HG03064 (cell line): Measurements from ENCODE around the gene YJU2.

Experiments
- ATAC-seq: cut with Tn5 transposase; IDR thresholded peaks from one replicate; pipeline ENCODE4 v1.9.1; 2021; ENCODE audit warnings: low read depth; ENCODE audit not compliant: unreplicated experiment

YJU2 gene

DNA sequence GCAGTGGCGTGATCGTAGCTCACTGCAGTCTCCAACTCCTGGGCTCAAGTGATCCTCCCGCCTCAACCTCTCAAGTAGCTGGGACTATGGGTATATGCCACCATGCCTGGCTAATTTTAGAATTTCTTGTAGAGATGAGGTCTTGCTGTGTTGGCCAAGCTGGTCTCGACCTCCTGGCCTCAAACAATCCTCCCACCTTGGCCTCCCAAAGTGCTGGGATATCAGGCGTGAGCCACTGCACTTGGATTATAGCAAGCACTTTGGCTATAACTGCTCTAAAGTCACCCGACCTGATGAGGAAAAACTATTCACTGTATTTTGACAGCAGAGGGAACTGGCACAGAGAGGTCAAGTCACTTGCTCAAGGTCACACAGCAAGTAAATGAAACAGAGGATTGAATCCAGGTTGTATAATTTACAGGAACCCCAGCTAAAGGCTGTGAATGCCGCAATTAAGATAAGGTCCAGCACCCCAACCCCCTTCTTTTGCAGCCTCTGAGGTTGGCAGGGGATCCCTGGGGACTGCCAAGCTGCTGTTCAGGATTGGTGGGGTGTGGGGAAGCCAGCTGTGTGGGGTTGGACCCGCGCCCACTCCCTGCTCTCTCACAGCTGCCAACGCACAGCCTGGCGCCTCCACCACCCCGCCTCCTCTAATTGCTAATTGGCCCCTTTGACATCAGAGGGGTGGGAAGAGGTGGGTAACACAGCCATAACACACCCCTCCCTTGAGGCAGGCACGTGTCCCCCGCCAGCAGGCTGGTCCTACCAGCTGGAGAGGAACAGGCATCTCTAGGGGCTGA is 49.3 kb downstream of the YJU2 start:
- no peak for ATAC-seq

DNA sequence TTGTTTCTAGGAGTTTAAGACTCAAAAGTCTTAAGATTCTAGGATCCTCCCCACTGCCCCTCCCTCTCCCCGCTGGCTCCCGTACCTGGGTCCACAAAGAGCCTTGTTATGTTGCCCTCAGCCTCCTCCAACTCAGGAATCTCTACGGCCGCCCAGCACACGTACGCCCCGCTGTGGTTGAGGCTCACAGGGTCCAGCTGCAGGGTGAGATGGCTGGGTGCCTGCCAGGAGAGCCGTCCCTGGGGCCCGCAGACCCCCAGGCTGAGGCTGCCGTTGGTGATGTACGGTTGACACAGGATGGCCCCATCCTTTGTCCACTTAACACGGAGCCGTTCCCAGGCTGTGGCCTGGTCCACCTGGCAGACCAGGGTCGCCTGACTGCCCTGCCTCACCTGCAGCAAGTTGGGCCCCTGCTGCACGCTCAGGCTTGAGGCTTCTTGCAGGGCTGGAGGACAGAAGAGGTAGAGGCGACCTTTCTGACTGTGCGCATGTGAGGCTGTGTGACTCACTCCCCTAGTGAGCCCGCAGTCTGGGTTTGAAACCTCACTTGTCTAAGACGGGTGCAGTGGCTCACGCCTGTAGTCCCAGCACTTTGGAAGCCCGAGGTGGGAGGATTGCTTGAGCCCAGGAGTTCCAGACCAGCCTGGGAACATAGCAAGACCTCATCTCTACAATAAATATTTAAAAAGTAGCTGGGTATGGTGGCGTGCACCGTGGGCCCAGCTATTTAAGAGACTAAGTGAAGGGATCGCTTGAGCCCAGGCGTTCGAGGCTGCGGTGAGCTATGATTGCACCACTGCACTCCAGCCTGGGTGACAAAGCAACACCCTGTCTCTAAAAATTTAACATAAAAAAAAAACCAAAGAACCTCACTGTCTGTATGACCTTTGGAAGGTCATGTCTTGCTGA is 51.3 kb downstream of the YJU2 start:
- ATAC-seq: no peak

DNA sequence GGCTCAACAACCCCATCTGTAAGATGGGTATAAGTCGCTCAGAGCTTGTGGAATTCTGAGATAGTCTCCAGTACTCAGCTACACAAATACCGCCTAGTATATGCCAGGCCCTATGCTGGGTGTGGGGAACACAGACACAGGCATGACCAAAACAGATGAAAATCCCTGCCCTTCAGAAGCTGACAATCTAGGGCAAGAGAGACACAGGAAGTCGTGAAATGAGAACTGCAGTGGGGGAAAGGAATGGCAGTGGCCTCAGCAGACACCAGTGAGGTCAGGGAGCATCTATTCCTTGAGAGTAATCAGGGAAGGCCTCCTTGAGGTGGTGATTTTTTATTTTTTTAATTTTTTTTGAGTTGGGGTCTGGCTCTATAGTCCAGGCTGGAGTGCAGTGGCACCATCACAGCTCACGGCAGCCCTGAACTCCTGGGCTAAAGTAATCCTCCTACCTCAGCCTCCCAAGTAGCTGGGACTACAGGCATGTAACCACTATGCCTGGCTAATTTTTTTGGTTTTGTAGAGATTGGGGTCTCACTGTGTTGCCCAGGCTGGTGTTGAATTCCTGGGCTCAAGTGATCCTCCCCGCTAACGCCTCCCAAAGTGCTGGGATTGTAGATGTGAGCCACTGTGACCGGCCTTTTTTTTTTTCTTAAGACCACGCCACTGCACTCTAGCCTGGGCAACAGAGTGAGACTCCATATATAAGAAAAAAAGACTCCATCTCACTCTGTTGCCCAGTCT is 52.1 kb downstream of the YJU2 start:
- no peak for ATAC-seq

DNA sequence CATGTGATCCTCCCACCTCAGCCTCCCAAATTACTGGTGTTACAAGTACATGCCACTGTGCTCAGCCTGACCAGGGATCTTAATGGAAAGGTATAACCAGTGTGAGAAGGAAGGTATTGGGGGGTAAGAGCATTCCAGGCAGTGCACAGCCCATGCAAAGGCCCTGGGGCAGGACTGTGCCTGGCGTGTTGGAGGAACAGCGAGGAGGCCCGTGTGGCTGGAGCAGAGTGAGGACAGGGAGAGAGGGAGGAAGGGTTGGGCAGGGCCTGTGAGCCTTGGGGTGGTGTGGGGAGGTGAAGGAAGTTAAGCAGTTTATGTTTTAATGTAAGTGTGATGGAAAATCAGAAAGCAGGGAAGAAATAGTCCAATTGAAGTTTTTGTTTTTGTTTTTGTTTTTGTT is 53.7 kb downstream of the YJU2 start:
- ATAC-seq: no peak

- ATAC-seq: no peak
These were observed 54.8 kb downstream of the YJU2 start for GRCh38 chr19:4301590-4302242.

GRCh38 chr19:4302243-4302640 is 55.4 kb downstream of the YJU2 start, which contains the start of gene TMIGD2:
Gene TMIGD2, minus strand, starts transcription at chr19:4302389. Its CDS starts 4 bp downstream, at chr19:4302385.
- ATAC-seq: no peak

DNA sequence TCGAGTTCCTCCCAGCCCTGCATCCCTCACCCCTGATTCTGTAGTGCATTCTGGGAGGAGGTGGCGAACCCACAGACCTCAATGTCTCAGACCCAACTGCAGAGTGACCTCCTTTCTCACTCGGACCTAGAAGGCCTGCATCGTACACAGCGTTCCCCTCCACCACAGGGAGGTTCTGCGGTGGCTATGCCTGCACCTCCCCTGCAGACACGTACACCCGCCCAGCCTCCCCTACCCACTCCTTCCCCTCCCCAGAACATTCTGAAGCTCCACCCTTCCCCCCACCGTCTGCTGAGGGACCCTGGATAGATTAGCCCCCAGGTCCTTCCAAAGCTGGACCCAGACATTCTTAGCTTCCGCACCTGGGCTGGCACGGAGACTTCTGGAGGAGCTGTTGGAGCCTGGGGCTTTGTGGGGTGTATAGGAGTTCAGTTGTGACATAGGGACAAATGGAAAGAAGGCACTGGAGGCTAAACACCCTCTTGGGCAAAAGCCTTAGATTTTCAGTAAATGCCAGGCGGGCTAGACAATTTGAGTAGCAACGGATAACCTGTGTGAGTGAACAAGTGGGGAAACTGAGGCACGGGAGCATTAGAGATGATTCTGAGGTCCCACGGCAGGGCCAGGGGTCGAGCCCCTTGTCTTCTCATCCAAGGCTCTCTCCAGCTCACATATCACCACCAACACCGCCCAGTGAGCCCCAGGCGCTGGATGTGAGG is 57.1 kb downstream of the YJU2 start:
- ATAC-seq: no peak

DNA sequence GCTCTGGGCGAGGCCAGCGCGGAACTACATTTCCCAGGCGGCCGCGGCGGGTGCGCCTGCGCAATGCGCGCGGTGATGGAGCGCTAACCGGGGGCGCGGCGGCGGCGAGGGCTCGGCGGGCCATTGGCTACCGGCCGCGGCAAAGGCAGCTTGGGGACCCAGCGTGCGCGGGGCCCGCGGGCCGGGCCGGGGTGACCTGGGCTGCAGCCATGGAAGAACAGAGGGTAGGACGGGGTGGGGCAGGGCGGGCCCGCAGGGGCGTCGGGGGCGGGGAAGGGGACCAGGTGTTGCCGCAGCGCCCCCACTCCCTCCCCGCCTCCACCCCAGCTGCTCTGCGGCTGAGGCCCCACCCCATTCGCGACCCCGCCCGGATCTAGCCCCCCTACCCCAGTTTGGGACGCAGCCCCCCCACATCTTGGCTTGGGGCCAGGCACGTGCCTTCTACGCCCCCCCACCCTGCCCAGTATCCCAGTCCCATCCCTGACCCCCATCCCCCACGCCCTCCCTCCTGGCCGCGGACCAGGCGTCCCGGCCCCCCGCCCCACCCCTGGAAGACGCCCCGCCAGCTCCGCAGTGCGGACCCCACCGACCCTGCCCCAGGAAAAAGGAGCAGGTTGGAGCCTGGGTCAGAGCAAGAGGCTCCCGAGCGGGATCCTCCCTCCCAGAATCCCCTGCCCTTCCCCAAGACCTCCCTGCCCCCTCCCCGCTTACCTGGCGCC is 57.8 kb downstream of the YJU2 start, which contains the start of gene FSD1:
Gene FSD1 (plus strand): TSS at position 61 of the 719 bp plus-strand sequence. CDS start 149 bp downstream, at position 210.
- ATAC-seq: no peak

DNA sequence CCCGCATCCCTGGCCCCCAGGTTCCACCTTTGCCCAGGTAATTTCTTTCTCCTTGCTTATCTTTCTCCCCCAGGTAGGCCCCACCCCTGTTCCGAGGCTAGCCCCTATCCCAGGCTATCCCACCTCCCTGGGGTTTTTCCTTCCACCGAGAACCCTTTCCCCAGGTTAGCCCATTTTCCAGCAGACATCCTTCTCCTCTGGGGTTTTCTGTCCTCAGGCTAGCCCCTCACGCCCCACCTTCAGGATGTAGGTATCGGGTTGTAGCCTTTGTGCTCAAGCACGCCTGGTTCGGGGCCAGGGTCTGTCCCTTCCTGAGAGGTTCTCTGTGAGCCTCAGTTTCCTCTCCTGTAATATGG is 58.4 kb downstream of the YJU2 start:
- no peak for ATAC-seq

DNA sequence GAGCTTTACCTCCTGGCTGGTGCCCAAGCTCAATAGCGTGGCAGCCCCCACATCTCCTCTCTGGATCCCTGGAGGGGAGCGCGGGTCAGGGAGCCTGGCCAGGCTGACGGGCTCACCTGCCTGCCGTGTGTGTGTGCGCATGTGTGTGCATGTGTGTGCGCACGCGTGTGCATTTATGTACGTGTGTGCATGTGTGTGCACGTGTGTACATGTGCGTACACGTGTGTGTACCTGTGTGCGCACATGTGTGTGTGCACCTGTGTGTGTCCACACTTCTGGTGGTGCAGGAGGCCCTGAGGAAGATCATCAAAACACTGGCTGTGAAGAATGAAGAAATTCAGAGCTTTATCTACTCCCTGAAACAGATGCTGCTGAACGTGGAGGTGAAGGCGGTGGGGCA is 58.8 kb downstream of the YJU2 start:
- ATAC-seq: no peak

- ATAC-seq: no peak
These were observed 63.6 kb downstream of the YJU2 start for GRCh38 chr19:4310247-4311121.

DNA sequence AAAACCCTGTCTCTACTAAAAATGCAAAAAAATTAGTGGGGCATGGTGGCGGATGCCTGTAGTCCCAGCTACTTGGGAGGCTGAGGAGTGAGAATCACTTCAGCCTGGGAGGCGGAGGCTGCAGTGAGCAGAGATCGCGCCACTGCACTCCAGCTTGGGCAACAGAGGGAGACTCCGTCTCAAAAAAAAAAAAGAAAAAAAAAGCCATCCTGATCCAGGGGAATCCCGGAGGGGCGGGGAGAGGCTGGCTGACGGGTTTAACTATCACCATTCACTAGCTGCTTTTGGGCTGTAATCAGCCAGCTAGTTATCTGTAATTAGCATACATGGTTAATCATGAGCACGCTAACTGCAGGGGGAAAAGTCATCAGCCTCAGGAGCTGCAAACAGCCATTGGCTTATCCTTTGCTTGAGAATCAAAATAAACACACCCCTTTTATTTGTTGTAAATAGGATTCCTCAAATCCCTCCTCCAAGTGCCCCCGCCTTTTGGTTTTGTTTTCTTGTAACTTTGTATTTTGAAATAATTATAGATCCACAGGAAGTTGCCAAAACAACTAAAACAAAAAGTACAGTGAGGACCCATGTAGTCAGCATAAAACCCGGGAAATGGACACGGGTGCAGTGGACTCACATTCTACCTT is 67.1 kb downstream of the YJU2 start:
- ATAC-seq: no peak

GRCh38 chr19:4316956-4317355 is 70.1 kb downstream of the YJU2 start:
- no peak for ATAC-seq

DNA sequence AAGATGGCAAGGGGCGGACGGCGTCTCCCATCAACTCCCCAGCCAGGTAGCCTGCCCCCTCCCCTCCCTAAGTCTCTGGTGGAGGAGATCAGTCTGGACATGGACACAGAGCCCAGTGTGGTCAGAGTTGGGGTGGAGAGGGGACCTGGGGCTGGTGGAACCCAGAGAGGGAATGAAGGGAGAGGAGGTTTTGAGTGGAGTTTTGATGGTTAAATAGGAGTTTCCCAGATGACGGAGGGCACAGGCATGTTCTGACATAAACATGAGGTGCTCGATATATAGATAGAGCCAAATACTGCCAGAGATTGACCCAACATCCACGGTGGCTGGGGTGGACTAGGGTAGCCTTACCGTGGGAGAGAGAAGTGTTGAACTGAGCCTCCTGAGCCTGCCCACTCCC is 71.6 kb downstream of the YJU2 start:
- no peak for ATAC-seq
